HEK293 (cell line): ENCODE data around the gene NCEH1.

Experiments used
- CTCF ChIA-PET: fragments of 350-600 bp; formaldehyde crosslinking; extraction: SDS; loops from one replicate; lab custom pipeline; 2021; ENCODE audit warnings: antibody characterized with exemption; lab: Yijun Ruan, JAX
- POLR2A ChIA-PET: fragments of 300-600 bp; formaldehyde crosslinking; extraction: SDS; loops from one replicate; lab custom pipeline; 2020; ENCODE audit warnings: antibody characterized with exemption, inconsistent platforms; lab: Yijun Ruan, JAX
- H3K27ac ChIP-seq: fragments of 200-500 bp; sonication (Bioruptor generic); 2 replicates; pipeline ENCODE4 v1.5.1; 2014; ENCODE audit warnings: low read depth, low read length, control low read depth, inconsistent platforms; ENCODE audit errors: extremely low read depth
- H3K36me3 ChIP-seq, 2 experiments: fragments of 200-500 bp in 1 of 2; sonication (Bioruptor generic) in 1 of 2; 1 replicate in 1 of 2; 2 replicates in 1 of 2; pipeline ENCODE4 v1.5.1; 2014 to 2017; ENCODE audit warnings: inconsistent platforms in 2 of 2, low read length in 2 of 2; ENCODE audit not compliant: control insufficient read depth in 2 of 2, insufficient read depth in 1 of 2
- H3K4me1 ChIP-seq: fragments of 200-500 bp; sonication (Bioruptor generic); 2 replicates; pipeline ENCODE4 v1.5.1; 2014; ENCODE audit warnings: mild to moderate bottlenecking, low read length, inconsistent platforms; ENCODE audit not compliant: control insufficient read depth, insufficient read depth
- H3K4me3 ChIP-seq: 2 replicates; pipeline ENCODE4 v1.5.1; 2011; ENCODE audit warnings: low read depth, mild to moderate bottlenecking, control low read depth, low read length, moderate library complexity
- H3K9me3 ChIP-seq: fragments of 200-500 bp; sonication (Bioruptor generic); 2 replicates; pipeline ENCODE4 v1.5.1; 2014; ENCODE audit warnings: low read depth, low read length, inconsistent platforms; ENCODE audit not compliant: control insufficient read depth, insufficient read depth
- EGR2 ChIP-seq: fragments of 450-650 bp; formaldehyde crosslinking; IDR thresholded peaks from 2 replicates; pipeline ENCODE4 v1.5.1; 2016; ENCODE audit warnings: low read depth, missing biosample characterization, missing genetic modification characterization
- KLF1 ChIP-seq: fragments of 450-650 bp; formaldehyde crosslinking; IDR thresholded peaks from 2 replicates; pipeline ENCODE4 v1.5.1; 2016; ENCODE audit warnings: missing biosample characterization, missing genetic modification characterization
- ZBTB21 ChIP-seq: fragments of 450-650 bp; formaldehyde crosslinking; IDR thresholded peaks from 2 replicates; pipeline ENCODE4 v1.5.1; 2017; ENCODE audit warnings: missing biosample characterization, missing genetic modification characterization
- ZBTB8A ChIP-seq: fragments of 450-650 bp; formaldehyde crosslinking; IDR thresholded peaks from 2 replicates; pipeline ENCODE4 v1.5.1; 2016; ENCODE audit warnings: missing biosample characterization, missing genetic modification characterization
- ZFP37 ChIP-seq: fragments of 450-650 bp; formaldehyde crosslinking; IDR thresholded peaks from 2 replicates; pipeline ENCODE4 v1.5.1; 2016; ENCODE audit warnings: missing biosample characterization, missing genetic modification characterization
- ZNF132 ChIP-seq: fragments of 450-650 bp; formaldehyde crosslinking; IDR thresholded peaks from 2 replicates; pipeline ENCODE4 v1.5.1; 2017; ENCODE audit warnings: missing biosample characterization, missing genetic modification characterization, borderline replicate concordance
- ZNF169 ChIP-seq: fragments of 450-650 bp; formaldehyde crosslinking; IDR thresholded peaks from 2 replicates; pipeline ENCODE4 v1.5.1; 2016; ENCODE audit warnings: missing biosample characterization, missing genetic modification characterization
- ZNF274 ChIP-seq, 2 experiments: fragments of 200-500 bp in 1 of 2; fragments of 450-650 bp in 1 of 2; sonication (Bioruptor generic) in 1 of 2; formaldehyde crosslinking in 1 of 2; IDR thresholded peaks; 2 replicates each; pipeline versions ENCODE4 v1.5.1 to v1.6.1; 2014 to 2016; ENCODE audit warnings: borderline replicate concordance in 1 of 2, inconsistent platforms in 1 of 2, low read length in 1 of 2, missing biosample characterization in 1 of 2, missing genetic modification characterization in 1 of 2
- ZNF354C ChIP-seq: fragments of 450-650 bp; formaldehyde crosslinking; IDR thresholded peaks from 2 replicates; pipeline ENCODE4 v1.5.1; 2016; ENCODE audit warnings: missing biosample characterization, missing genetic modification characterization, low read depth, borderline replicate concordance
- ZNF548 ChIP-seq: fragments of 450-650 bp; formaldehyde crosslinking; IDR thresholded peaks from 2 replicates; pipeline ENCODE4 v1.5.1; 2016; ENCODE audit warnings: missing biosample characterization, missing genetic modification characterization
- ZNF623 ChIP-seq: fragments of 450-650 bp; formaldehyde crosslinking; IDR thresholded peaks from 2 replicates; pipeline ENCODE4 v1.5.1; 2016; ENCODE audit warnings: missing biosample characterization, missing genetic modification characterization
- ZNF704 ChIP-seq: fragments of 450-650 bp; formaldehyde crosslinking; IDR thresholded peaks from 2 replicates; pipeline ENCODE4 v1.5.1; 2016; ENCODE audit warnings: missing biosample characterization, missing genetic modification characterization
- TF ChIP-seq, protein P1 (sequence below): fragments of 450-650 bp; IDR thresholded peaks from 2 replicates; pipeline ENCODE4 v1.5.1; 2018; ENCODE audit warnings: missing biosample characterization, missing genetic modification characterization
- TF ChIP-seq, protein P2 (sequence below): fragments of 450-650 bp; formaldehyde crosslinking; IDR thresholded peaks from 2 replicates; pipeline ENCODE4 v1.5.1; 2016; ENCODE audit warnings: missing biosample characterization, missing genetic modification characterization
- TF ChIP-seq, protein P3 (sequence below): fragments of 450-650 bp; formaldehyde crosslinking; IDR thresholded peaks from 2 replicates; pipeline ENCODE4 v1.5.1; 2017; ENCODE audit warnings: missing biosample characterization, missing genetic modification characterization
- TF ChIP-seq, protein P4 (sequence below): fragments of 450-650 bp; formaldehyde crosslinking; IDR thresholded peaks from 2 replicates; pipeline ENCODE4 v1.5.1; 2016; ENCODE audit warnings: missing biosample characterization, missing genetic modification characterization
- TF ChIP-seq, protein P5 (sequence below): fragments of 450-650 bp; formaldehyde crosslinking; IDR thresholded peaks from 2 replicates; pipeline ENCODE4 v1.5.1; 2017; ENCODE audit warnings: missing biosample characterization, mild to moderate bottlenecking, missing genetic modification characterization, moderate library complexity
- TF ChIP-seq, protein P6 (sequence below): IDR thresholded peaks from 2 replicates; pipeline ENCODE4 v1.6.1; 2011; ENCODE audit warnings: mild to moderate bottlenecking, low read depth, low read length, borderline replicate concordance
- TF ChIP-seq, protein P7 (sequence below): fragments of 450-650 bp; formaldehyde crosslinking; IDR thresholded peaks from 2 replicates; pipeline ENCODE4 v1.5.1; 2016; ENCODE audit warnings: missing biosample characterization, missing genetic modification characterization

The NCEH1 gene

GRCh38 chr3:172604895-172605646 is 105.8 kb downstream of the NCEH1 start:
- no peak overlapping the region for H3K4me3 ChIP-seq
- H3K4me1 ChIP-seq, result no peaks in the 10 kb centered on the region
- ChIA-PET POLR2A (interaction anchor here (0.8 kb wide), 1 partner anchor 350 kb away, joined by 3 read pairs; no protein-coding TSS in a partner anchor), CTCF (interaction anchor here (3.7 kb wide), 1 partner anchor 9 kb away, joined by 13 read pairs; no protein-coding TSS in a partner anchor)
- H3K36me3 ChIP-seq, result no peaks in the 10 kb centered on the region
- TF ChIP-seq ZNF548 (no peak), ZBTB21 (no peak), ZNF169 (no peak), ZNF354C (no peak), ZNF623 (tag by site-specific recombination) (no peak)
- TF ChIP-seq, protein P1, sequence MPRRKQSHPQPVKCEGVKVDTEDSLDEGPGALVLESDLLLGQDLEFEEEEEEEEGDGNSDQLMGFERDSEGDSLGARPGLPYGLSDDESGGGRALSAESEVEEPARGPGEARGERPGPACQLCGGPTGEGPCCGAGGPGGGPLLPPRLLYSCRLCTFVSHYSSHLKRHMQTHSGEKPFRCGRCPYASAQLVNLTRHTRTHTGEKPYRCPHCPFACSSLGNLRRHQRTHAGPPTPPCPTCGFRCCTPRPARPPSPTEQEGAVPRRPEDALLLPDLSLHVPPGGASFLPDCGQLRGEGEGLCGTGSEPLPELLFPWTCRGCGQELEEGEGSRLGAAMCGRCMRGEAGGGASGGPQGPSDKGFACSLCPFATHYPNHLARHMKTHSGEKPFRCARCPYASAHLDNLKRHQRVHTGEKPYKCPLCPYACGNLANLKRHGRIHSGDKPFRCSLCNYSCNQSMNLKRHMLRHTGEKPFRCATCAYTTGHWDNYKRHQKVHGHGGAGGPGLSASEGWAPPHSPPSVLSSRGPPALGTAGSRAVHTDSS, result no peak
- TF ChIP-seq, protein P2, sequence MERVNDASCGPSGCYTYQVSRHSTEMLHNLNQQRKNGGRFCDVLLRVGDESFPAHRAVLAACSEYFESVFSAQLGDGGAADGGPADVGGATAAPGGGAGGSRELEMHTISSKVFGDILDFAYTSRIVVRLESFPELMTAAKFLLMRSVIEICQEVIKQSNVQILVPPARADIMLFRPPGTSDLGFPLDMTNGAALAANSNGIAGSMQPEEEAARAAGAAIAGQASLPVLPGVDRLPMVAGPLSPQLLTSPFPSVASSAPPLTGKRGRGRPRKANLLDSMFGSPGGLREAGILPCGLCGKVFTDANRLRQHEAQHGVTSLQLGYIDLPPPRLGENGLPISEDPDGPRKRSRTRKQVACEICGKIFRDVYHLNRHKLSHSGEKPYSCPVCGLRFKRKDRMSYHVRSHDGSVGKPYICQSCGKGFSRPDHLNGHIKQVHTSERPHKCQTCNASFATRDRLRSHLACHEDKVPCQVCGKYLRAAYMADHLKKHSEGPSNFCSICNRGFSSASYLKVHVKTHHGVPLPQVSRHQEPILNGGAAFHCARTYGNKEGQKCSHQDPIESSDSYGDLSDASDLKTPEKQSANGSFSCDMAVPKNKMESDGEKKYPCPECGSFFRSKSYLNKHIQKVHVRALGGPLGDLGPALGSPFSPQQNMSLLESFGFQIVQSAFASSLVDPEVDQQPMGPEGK (tag by site-specific recombination), result no peak
- TF ChIP-seq, protein P3, sequence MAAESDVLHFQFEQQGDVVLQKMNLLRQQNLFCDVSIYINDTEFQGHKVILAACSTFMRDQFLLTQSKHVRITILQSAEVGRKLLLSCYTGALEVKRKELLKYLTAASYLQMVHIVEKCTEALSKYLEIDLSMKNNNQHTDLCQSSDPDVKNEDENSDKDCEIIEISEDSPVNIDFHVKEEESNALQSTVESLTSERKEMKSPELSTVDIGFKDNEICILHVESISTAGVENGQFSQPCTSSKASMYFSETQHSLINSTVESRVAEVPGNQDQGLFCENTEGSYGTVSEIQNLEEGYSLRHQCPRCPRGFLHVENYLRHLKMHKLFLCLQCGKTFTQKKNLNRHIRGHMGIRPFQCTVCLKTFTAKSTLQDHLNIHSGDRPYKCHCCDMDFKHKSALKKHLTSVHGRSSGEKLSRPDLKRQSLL, result no peak
- H3K9me3 ChIP-seq, result no peaks in the 10 kb centered on the region
- no peak overlapping the region for H3K27ac ChIP-seq

DNA sequence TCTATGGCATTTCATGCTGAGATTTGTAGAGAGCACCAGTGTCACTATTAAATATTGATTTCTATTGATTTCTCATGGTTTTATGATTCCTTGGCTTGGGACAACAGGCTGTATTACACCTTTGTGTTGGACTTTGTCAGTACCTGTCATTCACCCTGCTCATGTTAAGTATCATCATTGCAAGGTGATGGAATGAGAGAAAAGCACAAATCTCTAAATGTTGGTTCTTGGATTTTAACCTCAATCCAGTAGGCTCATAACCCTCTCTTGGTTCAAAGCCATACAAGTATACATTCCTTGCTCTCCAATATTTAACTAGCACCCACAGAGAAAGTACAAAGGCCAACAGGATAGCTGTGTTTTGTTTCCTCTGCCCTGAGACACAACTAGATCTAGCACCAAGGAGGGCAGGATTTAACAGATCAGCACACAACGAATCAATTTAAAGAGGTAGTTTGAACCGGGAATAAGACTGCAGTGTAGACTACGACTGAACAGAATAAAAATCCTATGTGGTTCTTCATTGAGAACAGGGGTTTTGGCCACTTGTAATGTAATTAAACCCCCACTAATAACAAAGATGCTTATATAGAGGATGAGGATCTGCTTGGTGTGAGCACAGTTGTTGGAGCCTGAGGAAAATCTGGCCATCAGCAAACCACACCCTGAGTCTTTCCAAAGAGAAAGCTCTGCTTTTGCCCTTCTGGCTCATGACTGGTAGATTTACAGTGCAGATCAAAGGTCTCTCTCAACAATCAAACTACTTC is 109.6 kb downstream of the NCEH1 start:
- POLR2A ChIA-PET, result no interaction called here
- CTCF ChIA-PET, result interaction anchor here (1.2 to 1.5 kb wide), 2 partner anchors 23 to 72 kb away, joined by 3 read pairs; no protein-coding TSS in a partner anchor
- H3K27ac ChIP-seq, result no peak overlapping the region
- H3K9me3 ChIP-seq, result no peaks in the 10 kb centered on the region
- no peak overlapping the region for H3K4me3 ChIP-seq
- H3K4me1 ChIP-seq, result no peaks in the 10 kb centered on the region
- H3K36me3 ChIP-seq, result no peaks in the 10 kb centered on the region
- TF ChIP-seq, protein P4, sequence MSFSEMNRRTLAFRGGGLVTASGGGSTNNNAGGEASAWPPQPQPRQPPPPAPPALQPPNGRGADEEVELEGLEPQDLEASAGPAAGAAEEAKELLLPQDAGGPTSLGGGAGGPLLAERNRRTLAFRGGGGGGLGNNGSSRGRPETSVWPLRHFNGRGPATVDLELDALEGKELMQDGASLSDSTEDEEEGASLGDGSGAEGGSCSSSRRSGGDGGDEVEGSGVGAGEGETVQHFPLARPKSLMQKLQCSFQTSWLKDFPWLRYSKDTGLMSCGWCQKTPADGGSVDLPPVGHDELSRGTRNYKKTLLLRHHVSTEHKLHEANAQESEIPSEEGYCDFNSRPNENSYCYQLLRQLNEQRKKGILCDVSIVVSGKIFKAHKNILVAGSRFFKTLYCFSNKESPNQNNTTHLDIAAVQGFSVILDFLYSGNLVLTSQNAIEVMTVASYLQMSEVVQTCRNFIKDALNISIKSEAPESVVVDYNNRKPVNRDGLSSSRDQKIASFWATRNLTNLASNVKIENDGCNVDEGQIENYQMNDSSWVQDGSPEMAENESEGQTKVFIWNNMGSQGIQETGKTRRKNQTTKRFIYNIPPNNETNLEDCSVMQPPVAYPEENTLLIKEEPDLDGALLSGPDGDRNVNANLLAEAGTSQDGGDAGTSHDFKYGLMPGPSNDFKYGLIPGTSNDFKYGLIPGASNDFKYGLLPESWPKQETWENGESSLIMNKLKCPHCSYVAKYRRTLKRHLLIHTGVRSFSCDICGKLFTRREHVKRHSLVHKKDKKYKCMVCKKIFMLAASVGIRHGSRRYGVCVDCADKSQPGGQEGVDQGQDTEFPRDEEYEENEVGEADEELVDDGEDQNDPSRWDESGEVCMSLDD (tag by site-specific recombination), result no peak
- TF ChIP-seq ZNF274 (IDR thresholded peaks at IDR 0.05; ENCODE audit: low read length), result no peak
- no peak for TF ChIP-seq ZNF274 (tag by site-specific recombination; IDR thresholded peaks at IDR 0.05; ENCODE audit: borderline replicate concordance)
- TF ChIP-seq ZFP37, result no peak
- no peak for TF ChIP-seq ZNF132 (tag by site-specific recombination)
- no peak for TF ChIP-seq ZBTB8A (tag by site-specific recombination)
- TF ChIP-seq, protein P5, sequence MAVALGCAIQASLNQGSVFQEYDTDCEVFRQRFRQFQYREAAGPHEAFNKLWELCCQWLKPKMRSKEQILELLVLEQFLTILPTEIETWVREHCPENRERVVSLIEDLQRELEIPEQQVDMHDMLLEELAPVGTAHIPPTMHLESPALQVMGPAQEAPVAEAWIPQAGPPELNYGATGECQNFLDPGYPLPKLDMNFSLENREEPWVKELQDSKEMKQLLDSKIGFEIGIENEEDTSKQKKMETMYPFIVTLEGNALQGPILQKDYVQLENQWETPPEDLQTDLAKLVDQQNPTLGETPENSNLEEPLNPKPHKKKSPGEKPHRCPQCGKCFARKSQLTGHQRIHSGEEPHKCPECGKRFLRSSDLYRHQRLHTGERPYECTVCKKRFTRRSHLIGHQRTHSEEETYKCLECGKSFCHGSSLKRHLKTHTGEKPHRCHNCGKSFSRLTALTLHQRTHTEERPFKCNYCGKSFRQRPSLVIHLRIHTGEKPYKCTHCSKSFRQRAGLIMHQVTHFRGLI (tag by site-specific recombination), result no peak
- no peak for TF ChIP-seq EGR2 (tag by site-specific recombination)
- TF ChIP-seq KLF1 (tag by site-specific recombination), result no peak
- TF ChIP-seq ZBTB21, result no peak
- TF ChIP-seq, protein P6, sequence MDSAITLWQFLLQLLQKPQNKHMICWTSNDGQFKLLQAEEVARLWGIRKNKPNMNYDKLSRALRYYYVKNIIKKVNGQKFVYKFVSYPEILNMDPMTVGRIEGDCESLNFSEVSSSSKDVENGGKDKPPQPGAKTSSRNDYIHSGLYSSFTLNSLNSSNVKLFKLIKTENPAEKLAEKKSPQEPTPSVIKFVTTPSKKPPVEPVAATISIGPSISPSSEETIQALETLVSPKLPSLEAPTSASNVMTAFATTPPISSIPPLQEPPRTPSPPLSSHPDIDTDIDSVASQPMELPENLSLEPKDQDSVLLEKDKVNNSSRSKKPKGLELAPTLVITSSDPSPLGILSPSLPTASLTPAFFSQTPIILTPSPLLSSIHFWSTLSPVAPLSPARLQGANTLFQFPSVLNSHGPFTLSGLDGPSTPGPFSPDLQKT, result no peak
- no peak for TF ChIP-seq ZNF704 (tag by site-specific recombination)
- TF ChIP-seq, protein P7, sequence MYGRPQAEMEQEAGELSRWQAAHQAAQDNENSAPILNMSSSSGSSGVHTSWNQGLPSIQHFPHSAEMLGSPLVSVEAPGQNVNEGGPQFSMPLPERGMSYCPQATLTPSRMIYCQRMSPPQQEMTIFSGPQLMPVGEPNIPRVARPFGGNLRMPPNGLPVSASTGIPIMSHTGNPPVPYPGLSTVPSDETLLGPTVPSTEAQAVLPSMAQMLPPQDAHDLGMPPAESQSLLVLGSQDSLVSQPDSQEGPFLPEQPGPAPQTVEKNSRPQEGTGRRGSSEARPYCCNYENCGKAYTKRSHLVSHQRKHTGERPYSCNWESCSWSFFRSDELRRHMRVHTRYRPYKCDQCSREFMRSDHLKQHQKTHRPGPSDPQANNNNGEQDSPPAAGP (tag by site-specific recombination), result no peak
